ENCODE data around the gene DIAPH2. TPM values are rescaled to one million over a fixed set of nuclear protein-coding genes. Genes with fewer than 3 reads are reported as not detected.
"Not testable (repeated sequence)": the region's sequence is repeated elsewhere in the genome, so short reads cannot be mapped to it uniquely, and the experiment has no call there.

The DIAPH2 gene
- polyA plus RNA-seq, 12 donors = 8.0 to 13.0 (median 9.7) TPM; not detected in 1

GRCh38 chrX:96714393-96714792 lies 29.8 kb downstream of the DIAPH2 start:
- not testable (repeated sequence) for DNase-seq

GRCh38 chrX:96715481-96715880 lies 30.8 kb downstream of the DIAPH2 start:
- no peak for DNase-seq

- DNase-seq = no peak
Measured at GRCh38 chrX:96719161-96719875, 34.7 kb downstream of the DIAPH2 start.

GRCh38 chrX:96721354-96721753 lies 36.7 kb downstream of the DIAPH2 start:
- DNase-seq = no peak

GRCh38 chrX:96722781-96723180 lies 38.1 kb downstream of the DIAPH2 start:
- no peak for DNase-seq

GRCh38 chrX:96729053-96729452 lies 44.4 kb downstream of the DIAPH2 start:
- DNase-seq = no peak

- DNase-seq = no peak
Measured at GRCh38 chrX:96729868-96730643, 45.4 kb downstream of the DIAPH2 start.

GRCh38 chrX:96731000-96731399 lies 46.4 kb downstream of the DIAPH2 start:
- not testable (repeated sequence) for DNase-seq

GRCh38 chrX:96743367-96744073 lies 58.9 kb downstream of the DIAPH2 start:
- DNase-seq = no peak

GRCh38 chrX:96752781-96753180 lies 68.1 kb downstream of the DIAPH2 start:
- no peak for DNase-seq

- no peak for DNase-seq
Measured at GRCh38 chrX:96753230-96753629, 68.6 kb downstream of the DIAPH2 start.

GRCh38 chrX:96756491-96756890 lies 71.8 kb downstream of the DIAPH2 start:
- DNase-seq = no peak

- DNase-seq = no peak
Measured at GRCh38 chrX:96761566-96761965, 76.9 kb downstream of the DIAPH2 start.

GRCh38 chrX:96763608-96764007 lies 79.0 kb downstream of the DIAPH2 start:
- DNase-seq = no peak

- no peak for DNase-seq
Measured at GRCh38 chrX:96764864-96765263, 80.2 kb downstream of the DIAPH2 start.

- DNase-seq = peak; percentile 11
Measured at GRCh38 chrX:96770315-96770714, 85.7 kb downstream of the DIAPH2 start.

GRCh38 chrX:96771486-96771885 lies 86.8 kb downstream of the DIAPH2 start:
- DNase-seq = no peak

- no peak for DNase-seq
Measured at GRCh38 chrX:96774116-96774515, 89.5 kb downstream of the DIAPH2 start.

GRCh38 chrX:96776966-96777365 lies 92.3 kb downstream of the DIAPH2 start:
- no peak for DNase-seq

GRCh38 chrX:96791559-96791958 lies 106.9 kb downstream of the DIAPH2 start:
- DNase-seq = peak; percentile 15

GRCh38 chrX:96792047-96792446 lies 107.4 kb downstream of the DIAPH2 start:
- no peak for DNase-seq

GRCh38 chrX:96798982-96799381 lies 114.3 kb downstream of the DIAPH2 start:
- no peak for DNase-seq

GRCh38 chrX:96807318-96807717 lies 122.7 kb downstream of the DIAPH2 start:
- no peak for DNase-seq
